B cell (primary cell): ENCODE measurements around the gene PKMYT1. TPM values are rescaled to one million over a fixed set of nuclear protein-coding genes. Genes with fewer than 3 reads are reported as not detected.

Experiments used
- ATAC-seq: fragments of 200-7000 bp; cut with Tn5 transposase; one replicate; pipeline ENCODE4 v1.10.0; 2021; ENCODE audit warnings: low read depth, mild to moderate bottlenecking, moderate number of reproducible peaks, moderate library complexity
- CTCF ChIA-PET: fragments of 350-600 bp; sonication (Branson Sonifier 250); formaldehyde crosslinking; loops from one replicate; lab custom pipeline; 2021; ENCODE audit warnings: antibody characterized with exemption, inconsistent platforms; lab: Charles Lee
- POLR2A ChIA-PET: fragments of 350-600 bp; sonication (Branson Sonifier 250); formaldehyde crosslinking; loops from one replicate; lab custom pipeline; 2021; ENCODE audit warnings: antibody characterized with exemption; lab: Charles Lee
- DNase-seq: peaks from one replicate; pipeline ENCODE4 v3.0.0; 2013
- H2AFZ ChIP-seq: 2 replicates; pipeline ENCODE4 v1.6.1; 2012; ENCODE audit warnings: mild to moderate bottlenecking, low read depth, low read length; ENCODE audit not compliant: insufficient read depth, poor library complexity, severe bottlenecking
- H3K27ac ChIP-seq, 2 donors: 1 replicate in 1 of 2; 2 replicates in 1 of 2; pipeline ENCODE4 v1.5.1; 2012 to 2013; ENCODE audit warnings: low read length in 2 of 2, mild to moderate bottlenecking in 2 of 2, moderate library complexity in 1 of 2
- H3K27me3 ChIP-seq, 4 experiments: fragments of 200-600 bp in 1 of 4; sonication (generic) in 1 of 4; replicated peaks in 1 of 4; 1 replicate in 2 of 4; 2 replicates in 2 of 4; pipeline versions ENCODE4 v1.6.1 to v1.7.0; 2013 to 2016; ENCODE audit warnings: low read length in 3 of 4, mild to moderate bottlenecking in 2 of 4, mixed read lengths in 1 of 4, moderate library complexity in 1 of 4; ENCODE audit not compliant: insufficient read depth in 4 of 4, control insufficient read depth in 3 of 4; ENCODE audit errors: control extremely low read depth in 1 of 4
- H3K36me3 ChIP-seq, 2 experiments: replicated peaks in 1 of 2; 1 replicate in 1 of 2; 2 replicates in 1 of 2; pipeline versions ENCODE4 v1.6.1 to v1.7.1; 2013; ENCODE audit warnings: low read length in 1 of 2; ENCODE audit not compliant: insufficient read depth in 2 of 2, control insufficient read depth in 1 of 2; ENCODE audit errors: control extremely low read depth in 1 of 2, extremely low read depth in 1 of 2
- H3K4me1 ChIP-seq, 2 donors: fragments of 200-600 bp in 1 of 2; sonication (generic) in 1 of 2; 1 replicate in 1 of 2; 2 replicates in 1 of 2; pipeline versions ENCODE4 v1.5.1 to v1.6.1; 2013 to 2017; ENCODE audit warnings: low read length in 2 of 2; ENCODE audit not compliant: control insufficient read depth in 2 of 2, insufficient read depth in 2 of 2
- H3K4me2 ChIP-seq: replicated peaks from 2 replicates; pipeline ENCODE3; 2012; ENCODE audit warnings: mild to moderate bottlenecking, low read depth, low read length; ENCODE audit not compliant: poor library complexity, severe bottlenecking
- H3K4me3 ChIP-seq, 5 experiments: fragments of 200-600 bp in 1 of 5; sonication (generic) in 1 of 5; 1 replicate in 3 of 5; 2 replicates in 2 of 5; pipeline versions ENCODE4 v1.5.1 to v1.7.0; 2011 to 2016; ENCODE audit warnings: low read length in 4 of 5, mild to moderate bottlenecking in 4 of 5, low read depth in 2 of 5, control low read depth in 1 of 5, moderate library complexity in 1 of 5; ENCODE audit not compliant: insufficient read depth in 1 of 5; ENCODE audit errors: control extremely low read depth in 1 of 5, extremely low read depth in 1 of 5
- H3K79me2 ChIP-seq: fragments of 200-600 bp; sonication (generic); one replicate; pipeline ENCODE4 v1.6.0; 2016; ENCODE audit warnings: low read length; ENCODE audit not compliant: control insufficient read depth, insufficient read depth
- H3K9ac ChIP-seq: fragments of 200-600 bp; sonication (generic); 2 replicates; pipeline ENCODE4 v1.6.1; 2017; ENCODE audit warnings: mild to moderate bottlenecking, low read length, moderate library complexity
- H3K9me3 ChIP-seq, 3 donors: one replicate each; pipeline versions ENCODE4 v1.6.1 to v1.7.1; 2013; ENCODE audit warnings: low read length in 2 of 3; ENCODE audit not compliant: control insufficient read depth in 2 of 3, insufficient read depth in 1 of 3; ENCODE audit errors: control extremely low read depth in 1 of 3
- H4K20me1 ChIP-seq: 2 replicates; pipeline ENCODE4 v1.6.0; 2012; ENCODE audit warnings: mild to moderate bottlenecking, low read length; ENCODE audit not compliant: insufficient read depth, control insufficient read depth, poor library complexity, severe bottlenecking
- H3K27ac Mint-ChIP-seq: one replicate; pipeline ENCODE4 v1.8.0; 2021; ENCODE audit warnings: mixed read lengths
- H3K27me3 Mint-ChIP-seq: one replicate; pipeline ENCODE4 v1.8.0; 2021; ENCODE audit warnings: mixed read lengths
- H3K4me1 Mint-ChIP-seq: one replicate; pipeline ENCODE4 v1.8.0; 2021; ENCODE audit warnings: mixed read lengths
- H3K4me3 Mint-ChIP-seq: one replicate; pipeline ENCODE4 v1.8.0; 2021; ENCODE audit warnings: mixed read lengths
- H3K9me3 Mint-ChIP-seq: one replicate; pipeline ENCODE4 v1.8.0; 2022; ENCODE audit warnings: mixed read lengths; ENCODE audit not compliant: insufficient read depth
- EZH2 ChIP-seq: IDR thresholded peaks from 2 replicates; pipeline ENCODE4 v1.6.1; 2012; ENCODE audit warnings: borderline replicate concordance, low read depth, mild to moderate bottlenecking, moderate library complexity, low read length; ENCODE audit not compliant: insufficient read depth, poor library complexity, severe bottlenecking
- WGBS: methylation state at CpG from one replicate; pipeline ENCODE4 v1.1.5; 2013; ENCODE audit warnings: missing lambda C conversion rate; ENCODE audit not compliant: insufficient coverage; 5-methylcytosine and 5-hydroxymethylcytosine counted together
- intact Hi-C: fragments of 100-400 bp; cut with micrococcal nuclease; formaldehyde crosslinking; loops from one replicate; pipeline ENCODE4 v1.10.0; 2022
- polyA plus RNA-seq: library from polyadenylated mRNA; depleted of rRNA; stranded (reverse); fragments of >200 nt; gene quantifications from 2 replicates; pipeline ENCODE4 v1.2.3, GENCODE V29; 2012
- total RNA-seq, 2 donors: library from RNA; stranded (reverse); fragments of 120-200 nt in 1 of 2; gene quantifications; 1 replicate in 1 of 2; 2 replicates in 1 of 2; pipeline versions ENCODE4 v1.2.3 to v1.2.4, GENCODE V29; 2013 to 2022
- TF ChIP-seq, protein P1 (sequence below): fragments of 200-600 bp; IDR thresholded peaks from one replicate; pipeline ENCODE4 v1.8.0; 2022; ENCODE audit warnings: antibody characterized with exemption, mild to moderate bottlenecking

Gene PKMYT1
- total and polyA plus RNA-seq, 2 donors (not counting 1 experiment from before 2014, with no cell fraction given): 0.67 to 2.6 TPM

- H3K27me3 ChIP-seq: peaks cover 0 to 15% (median 3%) of the 10 kb centered on the region in 4 experiments
- peaks cover 6% of the 10 kb centered on the region for H3K79me2 ChIP-seq
- no peak overlapping the region for H3K27ac ChIP-seq
- ATAC-seq (no peak), DNase-seq (no peak)
- no peaks in the 10 kb centered on the region for H3K9me3 ChIP-seq
- TF ChIP-seq, protein P1, sequence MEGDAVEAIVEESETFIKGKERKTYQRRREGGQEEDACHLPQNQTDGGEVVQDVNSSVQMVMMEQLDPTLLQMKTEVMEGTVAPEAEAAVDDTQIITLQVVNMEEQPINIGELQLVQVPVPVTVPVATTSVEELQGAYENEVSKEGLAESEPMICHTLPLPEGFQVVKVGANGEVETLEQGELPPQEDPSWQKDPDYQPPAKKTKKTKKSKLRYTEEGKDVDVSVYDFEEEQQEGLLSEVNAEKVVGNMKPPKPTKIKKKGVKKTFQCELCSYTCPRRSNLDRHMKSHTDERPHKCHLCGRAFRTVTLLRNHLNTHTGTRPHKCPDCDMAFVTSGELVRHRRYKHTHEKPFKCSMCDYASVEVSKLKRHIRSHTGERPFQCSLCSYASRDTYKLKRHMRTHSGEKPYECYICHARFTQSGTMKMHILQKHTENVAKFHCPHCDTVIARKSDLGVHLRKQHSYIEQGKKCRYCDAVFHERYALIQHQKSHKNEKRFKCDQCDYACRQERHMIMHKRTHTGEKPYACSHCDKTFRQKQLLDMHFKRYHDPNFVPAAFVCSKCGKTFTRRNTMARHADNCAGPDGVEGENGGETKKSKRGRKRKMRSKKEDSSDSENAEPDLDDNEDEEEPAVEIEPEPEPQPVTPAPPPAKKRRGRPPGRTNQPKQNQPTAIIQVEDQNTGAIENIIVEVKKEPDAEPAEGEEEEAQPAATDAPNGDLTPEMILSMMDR: no peak
- no peak for TF ChIP-seq EZH2
- H3K36me3 ChIP-seq: no peaks in the 10 kb centered on the region
- H3K27me3 Mint-ChIP-seq: peaks cover 4% of the 10 kb centered on the region
- intact Hi-C loops: no loop called here
- H3K27ac Mint-ChIP-seq: no peak overlapping the region
- H3K4me1 Mint-ChIP-seq: peaks cover 2% of the 10 kb centered on the region
- H3K9ac ChIP-seq: no peak overlapping the region
- ChIA-PET CTCF (interaction anchor here (0.9 kb wide), 1 partner anchor 10 kb away, joined by 4 read pairs; no protein-coding TSS in a partner anchor), POLR2A (no interaction called here)
- H4K20me1 ChIP-seq: peaks cover 5% of the 10 kb centered on the region
- no peak overlapping the region for H3K4me2 ChIP-seq
- H3K4me3 Mint-ChIP-seq: no peak overlapping the region
- WGBS: 96% methylated on average over 28 of the region's 28 CpGs
- no peak overlapping the region for H2AFZ ChIP-seq
- no peaks in the 10 kb centered on the region for H3K9me3 Mint-ChIP-seq
- H3K4me1 ChIP-seq: peaks cover 9 to 10% of the 10 kb centered on the region in 2 donors
- no peak overlapping the region for H3K4me3 ChIP-seq
Measured at GRCh38 chr16:2975161-2975795, 5.0 kb downstream of the PKMYT1 start.

DNA sequence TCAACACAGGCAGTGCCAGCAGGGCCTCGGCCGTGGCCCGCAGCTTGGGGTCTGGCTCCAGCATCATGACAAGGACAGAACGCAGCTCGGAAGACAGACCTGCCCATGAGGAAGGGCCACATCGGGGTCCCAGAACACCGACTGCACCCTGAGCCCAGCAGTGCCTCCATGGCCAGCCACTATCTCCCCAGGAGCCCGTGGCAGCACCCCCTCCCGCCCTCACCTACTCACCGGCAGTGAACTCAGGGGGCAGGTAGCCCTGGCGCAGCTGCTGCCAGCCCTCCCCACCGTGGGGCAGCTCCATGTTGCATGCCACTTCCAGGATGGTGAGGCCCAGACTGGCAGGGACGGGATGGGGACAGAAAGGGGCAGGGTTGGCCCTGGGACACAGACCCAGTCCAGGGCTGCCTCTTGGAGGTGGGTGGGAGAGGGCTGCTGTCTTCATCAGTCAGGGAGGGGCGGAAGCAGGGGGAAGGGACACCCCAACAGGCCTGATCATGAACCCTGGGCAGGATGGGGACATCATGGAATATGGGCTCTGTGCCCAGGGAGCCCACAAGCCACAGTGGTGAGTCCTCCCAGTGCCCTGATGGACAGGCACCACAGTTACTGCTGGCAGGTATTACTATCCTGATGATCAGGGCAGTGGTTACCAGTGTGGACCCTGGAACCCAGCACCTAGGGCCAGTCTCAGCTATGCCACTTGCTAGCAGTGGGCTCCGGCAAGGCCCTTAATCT, 5.8 kb downstream of the PKMYT1 start:
- peaks cover 2% of the 10 kb centered on the region for H3K4me1 Mint-ChIP-seq
- POLR2A ChIA-PET: interaction anchor here (0.6 kb wide), 1 partner anchor 85 kb away, joined by 9 read pairs; no protein-coding TSS in a partner anchor
- H3K4me3 ChIP-seq: no peak overlapping the region

More for the DNA sequence above, 5.8 kb downstream of the PKMYT1 start:
- Histone ChIP-seq H3K27ac (no peak overlapping the region), H3K4me1 (peaks cover 10% of the 10 kb centered on the region in 2 donors), H4K20me1 (peaks cover under 1% of the 10 kb centered on the region), H3K4me2 (no peak overlapping the region), H3K79me2 (no peaks in the 10 kb centered on the region), H3K9ac (no peak overlapping the region), H2AFZ (no peak overlapping the region), H3K27me3 (peaks cover 0 to 13% (median 2%) of the 10 kb centered on the region in 4 experiments), H3K36me3 (no peaks in the 10 kb centered on the region), H3K9me3 (no peaks in the 10 kb centered on the region)
- ATAC-seq (no peak), DNase-seq (no peak)
- CTCF ChIA-PET: interaction anchor here (0.9 kb wide), 1 partner anchor 9 kb away, joined by 4 read pairs; no protein-coding TSS in a partner anchor
- no peak overlapping the region for H3K4me3 Mint-ChIP-seq
- H3K9me3 Mint-ChIP-seq: no peaks in the 10 kb centered on the region
- 95% methylated on average over 14 of the region's 15 CpGs for WGBS
- TF ChIP-seq, protein P1: no peak
- no peak for TF ChIP-seq EZH2
- H3K27me3 Mint-ChIP-seq: peaks cover 4% of the 10 kb centered on the region
- intact Hi-C loops: no loop called here
- no peak overlapping the region for H3K27ac Mint-ChIP-seq
